PFSK-1 (cell line): Measurements from ENCODE around the gene RPN1.

Experiments
- POLR2AphosphoS5 ChIP-seq: IDR thresholded peaks from 2 replicates; pipeline ENCODE4 v1.6.1; 2012; ENCODE audit warnings: low read depth, mild to moderate bottlenecking, control low read depth, low read length, moderate library complexity
- REST ChIP-seq, 2 experiments: IDR thresholded peaks; 2 replicates each; pipeline versions ENCODE4 v1.6.1 to v1.8.0; 2011 to 2012; ENCODE audit warnings: low read depth in 2 of 2, low read length in 2 of 2, control low read depth in 1 of 2, inconsistent platforms in 1 of 2, mild to moderate bottlenecking in 1 of 2, moderate library complexity in 1 of 2; ENCODE audit not compliant: insufficient read depth in 1 of 2

GRCh38 chr3:128667641-128668040, 17.0 kb upstream of the RPN1 start:
- TF ChIP-seq REST (IDR thresholded peaks at IDR 0.05; ENCODE audit: insufficient read depth in 1 of 2, low read depth in 2 of 2, low read length in 2 of 2) (no peak), POLR2AphosphoS5 (no peak)
